Measurements from ENCODE around the gene SIX2. TPM values are rescaled to one million over a fixed set of nuclear protein-coding genes. Genes with fewer than 3 reads are reported as not detected.

The SIX2 gene
- total RNA-seq, 1 donor from 2014 or later, result not detected

- no peak for DNase-seq (ENCODE audit: low spot score)
- no peak overlapping the region for H3K27ac Mint-ChIP-seq
- H3K27me3 Mint-ChIP-seq (ENCODE audit: insufficient read depth, low read depth), result peaks cover 8% of the 10 kb centered on the region
- Histone ChIP-seq H3K79me2 (ENCODE audit: low read depth) (no peaks in the 10 kb centered on the region), H4K20me1 (ENCODE audit: low read depth) (no peaks in the 10 kb centered on the region), H3K9me3 (ENCODE audit: low read depth) (no peaks in the 10 kb centered on the region), H3K4me3 (no peak overlapping the region), H3K4me1 (no peaks in the 10 kb centered on the region), H3K27me3 (no peaks in the 10 kb centered on the region), H3K4me2 (no peak overlapping the region), H3K9ac (no peak overlapping the region), H2AFZ (replicated peaks) (no peak overlapping the region), H3F3A (ENCODE audit: low read depth) (no peaks in the 10 kb centered on the region), H3K36me3 (no peaks in the 10 kb centered on the region), H3K27ac (no peak overlapping the region)
- H3K4me3 Mint-ChIP-seq, result no peak overlapping the region
- no peaks in the 10 kb centered on the region for H3K36me3 Mint-ChIP-seq
- no peaks in the 10 kb centered on the region for H3K9me3 Mint-ChIP-seq
- no peak for TF ChIP-seq EZH2phosphoT487 (IDR thresholded peaks at IDR 0.05)
- TF ChIP-seq CTCF (IDR thresholded peaks at IDR 0.05), result no peak
- TF ChIP-seq EZH2 (IDR thresholded peaks at IDR 0.05), result no peak
- H3K4me1 Mint-ChIP-seq, result peaks cover 3% of the 10 kb centered on the region
These were observed 43.2 kb upstream of the SIX2 start for GRCh38 chr2:45052388-45052928.

GRCh38 chr2:45049569-45050336 is 40.5 kb upstream of the SIX2 start:
- no peaks in the 10 kb centered on the region for H3K36me3 ChIP-seq
- H3K4me1 ChIP-seq, result no peaks in the 10 kb centered on the region
- H3K9ac ChIP-seq, result no peak overlapping the region
- no peaks in the 10 kb centered on the region for H3K27me3 ChIP-seq
- Mint-ChIP-seq H3K36me3 (no peaks in the 10 kb centered on the region), H3K27ac (no peak overlapping the region), H3K27me3 (ENCODE audit: insufficient read depth, low read depth) (peaks cover 8% of the 10 kb centered on the region), H3K9me3 (no peaks in the 10 kb centered on the region), H3K4me3 (no peak overlapping the region), H3K4me1 (no peaks in the 10 kb centered on the region)
- H3K9me3 ChIP-seq (ENCODE audit: low read depth), result no peaks in the 10 kb centered on the region
- H3K4me2 ChIP-seq, result no peak overlapping the region
- no peak overlapping the region for H2AFZ ChIP-seq (replicated peaks)
- no peaks in the 10 kb centered on the region for H4K20me1 ChIP-seq (ENCODE audit: low read depth)
- no peaks in the 10 kb centered on the region for H3F3A ChIP-seq (ENCODE audit: low read depth)
- H3K27ac ChIP-seq, result no peak overlapping the region
- no peaks in the 10 kb centered on the region for H3K79me2 ChIP-seq (ENCODE audit: low read depth)
- no peak for TF ChIP-seq CTCF (IDR thresholded peaks at IDR 0.05)
- TF ChIP-seq EZH2phosphoT487 (IDR thresholded peaks at IDR 0.05), result no peak
- no peak for TF ChIP-seq EZH2 (IDR thresholded peaks at IDR 0.05)
- no peak for DNase-seq (ENCODE audit: low spot score)
- no peak overlapping the region for H3K4me3 ChIP-seq

- H3K4me1 Mint-ChIP-seq, result peaks cover 7% of the 10 kb centered on the region
These were observed 38.0 kb upstream of the SIX2 start for GRCh38 chr2:45047301-45047700.

GRCh38 chr2:45046786-45047185 is 37.5 kb upstream of the SIX2 start:
- H3K36me3 Mint-ChIP-seq, result no peaks in the 10 kb centered on the region
- no peaks in the 10 kb centered on the region for H3K9me3 Mint-ChIP-seq
- Histone ChIP-seq H3K4me1 (no peaks in the 10 kb centered on the region), H3K79me2 (ENCODE audit: low read depth) (no peaks in the 10 kb centered on the region), H3F3A (ENCODE audit: low read depth) (no peaks in the 10 kb centered on the region), H3K27ac (no peak overlapping the region), H2AFZ (replicated peaks) (no peak overlapping the region), H3K9ac (no peak overlapping the region), H3K4me3 (no peak overlapping the region), H3K27me3 (no peaks in the 10 kb centered on the region), H3K36me3 (no peaks in the 10 kb centered on the region), H3K4me2 (no peak overlapping the region), H3K9me3 (ENCODE audit: low read depth) (no peaks in the 10 kb centered on the region), H4K20me1 (ENCODE audit: low read depth) (no peaks in the 10 kb centered on the region)
- peaks cover 7% of the 10 kb centered on the region for H3K27me3 Mint-ChIP-seq (ENCODE audit: insufficient read depth, low read depth)
- no peak for DNase-seq (ENCODE audit: low spot score)
- TF ChIP-seq EZH2 (IDR thresholded peaks at IDR 0.05) (no peak), CTCF (IDR thresholded peaks at IDR 0.05) (no peak), EZH2phosphoT487 (IDR thresholded peaks at IDR 0.05) (no peak)
- H3K4me1 Mint-ChIP-seq, result peaks cover 7% of the 10 kb centered on the region
- no peak overlapping the region for H3K4me3 Mint-ChIP-seq
- H3K27ac Mint-ChIP-seq, result no peak overlapping the region

More at GRCh38 chr2:45047301-45047700, 38.0 kb upstream of the SIX2 start:
- Mint-ChIP-seq H3K27me3 (ENCODE audit: insufficient read depth, low read depth) (peaks cover 9% of the 10 kb centered on the region), H3K9me3 (no peaks in the 10 kb centered on the region), H3K4me3 (no peak overlapping the region), H3K36me3 (no peaks in the 10 kb centered on the region), H3K27ac (no peak overlapping the region)
- H3K27ac ChIP-seq, result no peak overlapping the region
- no peaks in the 10 kb centered on the region for H3K4me1 ChIP-seq
- no peaks in the 10 kb centered on the region for H3K27me3 ChIP-seq
- no peaks in the 10 kb centered on the region for H3K36me3 ChIP-seq
- no peaks in the 10 kb centered on the region for H3F3A ChIP-seq (ENCODE audit: low read depth)
- no peaks in the 10 kb centered on the region for H4K20me1 ChIP-seq (ENCODE audit: low read depth)
- no peak for TF ChIP-seq EZH2 (IDR thresholded peaks at IDR 0.05)
- H3K9ac ChIP-seq, result no peak overlapping the region
- H3K4me3 ChIP-seq, result no peak overlapping the region
- H3K9me3 ChIP-seq (ENCODE audit: low read depth), result no peaks in the 10 kb centered on the region
- DNase-seq (ENCODE audit: low spot score), result no peak
- H3K79me2 ChIP-seq (ENCODE audit: low read depth), result no peaks in the 10 kb centered on the region
- no peak overlapping the region for H2AFZ ChIP-seq (replicated peaks)
- H3K4me2 ChIP-seq, result no peak overlapping the region

Measured in neural progenitor cell (in vitro differentiated cells).